C4-2B (cell line): Measurements from ENCODE around the gene GPBP1L1.
"Not testable (repeated sequence)": the region's sequence is repeated elsewhere in the genome, so short reads cannot be mapped to it uniquely, and the experiment has no call there.

ENCODE experiments used
- H3K27ac ChIP-seq: fragments of 450-650 bp; 2 replicates; pipeline ENCODE4 v1.5.1; 2017
- CTCF ChIP-seq: fragments of 450-650 bp; conservative IDR thresholded peaks from 2 replicates; pipeline ENCODE4 v1.5.1; 2017; ENCODE audit warnings: mild to moderate bottlenecking
- ZFX ChIP-seq: fragments of 450-650 bp; IDR thresholded peaks from 2 replicates; pipeline ENCODE4 v1.6.1; 2017

GPBP1L1 gene

GRCh38 chr1:45718289-45718688, 32.0 kb upstream of the GPBP1L1 start:
- no peak overlapping the region for H3K27ac ChIP-seq
- TF ChIP-seq ZFX: no peak
- no peak for TF ChIP-seq CTCF

GRCh38 chr1:45717386-45717785, 31.1 kb upstream of the GPBP1L1 start:
- H3K27ac ChIP-seq: not testable (repeated sequence)

DNA sequence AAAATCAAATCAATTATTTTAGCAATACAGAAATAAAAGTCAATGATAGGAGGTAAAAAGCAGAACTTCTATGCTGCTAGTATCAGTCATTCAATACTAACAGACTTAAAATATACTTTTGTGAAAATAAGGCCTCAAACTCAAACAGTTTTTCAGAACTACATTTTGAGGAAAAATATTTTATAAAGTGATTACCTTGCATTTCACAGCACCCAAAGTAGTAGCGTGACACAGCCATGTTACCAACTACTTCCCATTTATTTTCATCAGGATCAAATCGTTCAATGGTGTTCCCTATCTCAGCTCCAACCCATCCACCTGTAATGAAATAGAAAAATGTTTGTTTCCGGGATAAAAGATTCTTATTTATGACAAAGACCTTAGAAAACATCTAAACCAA, 30.4 kb upstream of the GPBP1L1 start:
- no peak overlapping the region for H3K27ac ChIP-seq
- no peak for TF ChIP-seq ZFX
- TF ChIP-seq CTCF: no peak

- TF ChIP-seq ZFX (no peak), CTCF (no peak)
- H3K27ac ChIP-seq: no peak overlapping the region
Observed at GRCh38 chr1:45713711-45714110, 27.4 kb upstream of the GPBP1L1 start.

GRCh38 chr1:45704637-45705036, 18.3 kb upstream of the GPBP1L1 start:
- TF ChIP-seq ZFX: no peak
- no peak for TF ChIP-seq CTCF
- no peak overlapping the region for H3K27ac ChIP-seq

DNA sequence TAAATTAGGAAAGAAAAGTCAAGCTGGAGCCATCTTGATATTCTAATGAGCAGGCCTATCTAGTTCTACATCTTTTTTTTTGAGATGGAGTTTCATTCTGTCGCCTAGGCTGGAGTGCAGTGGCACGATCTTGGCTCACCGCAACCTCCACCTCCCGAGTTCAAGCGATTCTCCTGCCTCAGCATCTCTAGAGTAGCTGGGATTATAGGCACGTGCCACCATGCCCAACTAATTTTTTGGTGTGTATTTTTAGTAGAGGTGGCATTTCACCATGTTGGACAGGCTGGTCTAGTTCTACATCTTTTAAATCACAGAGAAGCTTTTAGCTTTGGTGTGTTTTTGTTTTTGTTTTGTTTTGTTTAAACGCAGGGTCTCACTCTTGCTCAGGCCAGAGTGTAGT, 8.5 kb upstream of the GPBP1L1 start:
- TF ChIP-seq CTCF (no peak), ZFX (no peak)
- no peak overlapping the region for H3K27ac ChIP-seq

- H3K27ac ChIP-seq: not testable (repeated sequence)
Observed at GRCh38 chr1:45693811-45694210, 7.5 kb upstream of the GPBP1L1 start.

GRCh38 chr1:45687754-45688740, 1.7 kb upstream of the GPBP1L1 start, which contains the start of gene TMEM69:
Gene TMEM69 (plus strand): TSS chr1:45688181. CDS start chr1:45691069, 2,888 bp downstream.
- TF ChIP-seq ZFX (peak; percentile 20; the same call in 1 of the 2 replicates), CTCF (no peak; the same call in 1 of the 2 replicates)
- H3K27ac ChIP-seq: peak within 1 kb of the TSS; percentile 95
